ENCODE results near the gene PLEKHG5. TPM values are rescaled to one million over a fixed set of nuclear protein-coding genes. Genes with fewer than 3 reads are reported as not detected.

The PLEKHG5 gene
- total and polyA plus RNA-seq, 3 experiments from 2014 or later: 1.0 to 2.6 (median 2.2) TPM

DNA sequence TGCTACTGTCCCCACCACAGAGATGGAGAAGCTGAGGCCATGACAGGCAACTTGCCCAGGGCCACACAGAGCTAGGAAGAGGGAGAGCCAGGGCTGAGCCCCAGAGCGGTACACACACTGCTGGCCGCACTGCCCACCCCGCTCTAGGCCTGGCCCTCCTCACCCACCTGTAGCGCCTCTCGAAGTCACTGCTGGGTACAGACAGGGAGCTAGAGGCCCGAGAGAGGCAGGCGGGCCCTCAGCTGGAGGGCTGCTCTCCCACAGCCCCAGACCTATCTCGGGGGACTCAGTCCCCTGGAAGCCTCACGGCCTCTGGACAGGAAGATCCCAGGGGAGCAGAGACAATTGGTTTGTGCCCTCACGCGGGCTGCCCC is 17.3 kb upstream of the PLEKHG5 start:
- ChIA-PET CTCF (interaction anchor here (0.8 to 0.9 kb wide), 2 partner anchors 18 to 20 kb away, joined by 3 read pairs; no protein-coding TSS in a partner anchor), POLR2A (no interaction called here)
- no peaks in the 10 kb centered on the region for H3K4me1 ChIP-seq (ENCODE audit: insufficient read depth, low read length)
- DNase-seq: peak in 1 of 5 donors; percentile 39
- no peaks in the 10 kb centered on the region for H3K9me3 ChIP-seq (ENCODE audit: low read length)
- H3K27me3 ChIP-seq (ENCODE audit: insufficient read depth, low read length, poor library complexity, severe bottlenecking): peaks cover 5% of the 10 kb centered on the region
- Mint-ChIP-seq H3K36me3 (no peaks in the 10 kb centered on the region), H3K4me3 (no peak overlapping the region), H3K27ac (peak overlapping the region in 1 of 8 donors; percentile 73), H3K4me1 (no peaks in the 10 kb centered on the region), H3K9me3 (no peaks in the 10 kb centered on the region), H3K27me3 (peaks cover 2 to 6% of the 10 kb centered on the region in 2 donors)
- H3K4me3 ChIP-seq (ENCODE audit: low read length): no peak overlapping the region
- no peak overlapping the region for H3K27ac ChIP-seq (ENCODE audit: low read depth, low read length)
- H3K36me3 ChIP-seq (ENCODE audit: insufficient read depth, low read length): no peaks in the 10 kb centered on the region

DNA sequence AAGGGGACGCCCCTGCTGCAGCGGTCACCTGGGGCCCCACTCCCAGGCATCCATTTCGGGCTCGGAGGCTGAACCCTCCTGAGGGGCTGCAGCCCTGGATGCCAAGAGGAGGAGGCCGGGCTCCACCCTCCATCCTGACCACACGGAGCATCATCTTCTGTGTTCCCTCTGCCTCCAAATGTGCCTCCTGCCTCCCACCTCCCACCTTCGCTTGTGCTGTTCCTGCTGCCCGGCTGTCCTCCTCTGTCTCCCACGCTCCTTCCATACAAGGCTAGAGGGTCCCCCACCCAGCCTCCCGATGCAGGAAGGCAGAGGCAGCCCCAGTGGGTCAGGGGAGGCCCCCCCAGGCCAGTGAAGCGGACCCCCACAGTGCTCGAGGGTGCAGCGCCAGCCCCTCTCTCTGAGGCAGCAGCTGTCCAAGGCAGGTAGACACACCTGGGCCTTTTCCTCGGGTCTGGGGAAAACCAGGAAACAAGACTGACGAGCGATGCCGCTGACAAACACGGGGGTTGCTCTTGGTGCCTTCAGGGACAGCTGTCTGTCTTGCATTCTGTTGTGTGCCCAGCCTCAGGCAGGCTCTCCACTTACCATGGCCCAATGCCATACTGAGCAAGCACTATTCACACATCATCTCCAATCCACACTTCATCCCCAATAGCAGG is 16.8 kb upstream of the PLEKHG5 start:
- H3K27me3 Mint-ChIP-seq: peaks cover 2 to 6% of the 10 kb centered on the region in 2 donors

DNA sequence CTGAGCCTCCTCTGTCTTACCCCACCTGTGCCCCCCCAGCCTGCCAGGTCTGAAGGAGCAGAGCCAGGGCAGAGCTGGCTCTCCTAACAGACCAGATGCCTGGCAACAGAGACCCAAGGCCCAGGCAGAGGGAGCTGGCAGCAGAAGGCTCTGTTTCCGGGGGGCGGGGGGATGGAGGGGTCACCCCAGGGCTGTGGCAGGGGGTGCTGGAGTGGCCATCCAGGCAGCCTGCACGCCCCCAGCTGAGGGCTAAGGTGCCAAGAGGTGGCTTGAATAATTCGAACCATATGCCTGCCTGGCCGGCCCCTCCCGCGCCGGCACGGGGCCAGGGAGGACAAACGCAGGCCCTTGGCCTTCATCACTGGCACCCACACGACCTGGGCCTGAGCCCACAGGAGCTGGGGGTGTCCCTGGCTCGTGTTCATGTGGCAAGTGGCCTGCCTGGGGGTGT is 16.0 kb upstream of the PLEKHG5 start:
- Mint-ChIP-seq H3K36me3 (no peaks in the 10 kb centered on the region), H3K4me1 (no peaks in the 10 kb centered on the region), H3K27me3 (peaks cover 2 to 6% of the 10 kb centered on the region in 2 donors), H3K9me3 (no peaks in the 10 kb centered on the region), H3K27ac (no peak overlapping the region), H3K4me3 (no peak overlapping the region)
- CTCF ChIA-PET: no interaction called here
- Histone ChIP-seq H3K9me3 (ENCODE audit: low read length) (no peaks in the 10 kb centered on the region), H3K27ac (ENCODE audit: low read depth, low read length) (no peak overlapping the region), H3K36me3 (ENCODE audit: insufficient read depth, low read length) (no peaks in the 10 kb centered on the region), H3K4me1 (ENCODE audit: insufficient read depth, low read length) (no peaks in the 10 kb centered on the region), H3K27me3 (ENCODE audit: insufficient read depth, low read length, poor library complexity, severe bottlenecking) (peaks cover 5% of the 10 kb centered on the region), H3K4me3 (ENCODE audit: low read length) (no peak overlapping the region)
- DNase-seq: peak in 1 of 5 donors; percentile 46
- POLR2A ChIA-PET: no interaction called here

More for the DNA sequence above, 16.8 kb upstream of the PLEKHG5 start:
- Mint-ChIP-seq H3K36me3 (no peaks in the 10 kb centered on the region), H3K27ac (peak overlapping the region in 1 of 8 donors; percentile 73), H3K4me1 (no peaks in the 10 kb centered on the region), H3K9me3 (no peaks in the 10 kb centered on the region), H3K4me3 (no peak overlapping the region)
- no peak overlapping the region for H3K27ac ChIP-seq (ENCODE audit: low read depth, low read length)
- DNase-seq: peak in 1 of 5 donors; percentile 33
- no peaks in the 10 kb centered on the region for H3K36me3 ChIP-seq (ENCODE audit: insufficient read depth, low read length)
- ChIA-PET POLR2A (no interaction called here), CTCF (interaction anchor here (0.9 kb wide), 1 partner anchor 19 kb away, joined by 3 read pairs; no protein-coding TSS in a partner anchor)
- no peaks in the 10 kb centered on the region for H3K9me3 ChIP-seq (ENCODE audit: low read length)
- H3K4me1 ChIP-seq (ENCODE audit: insufficient read depth, low read length): no peaks in the 10 kb centered on the region
- H3K27me3 ChIP-seq (ENCODE audit: insufficient read depth, low read length, poor library complexity, severe bottlenecking): peaks cover 5% of the 10 kb centered on the region
- no peak overlapping the region for H3K4me3 ChIP-seq (ENCODE audit: low read length)

DNA sequence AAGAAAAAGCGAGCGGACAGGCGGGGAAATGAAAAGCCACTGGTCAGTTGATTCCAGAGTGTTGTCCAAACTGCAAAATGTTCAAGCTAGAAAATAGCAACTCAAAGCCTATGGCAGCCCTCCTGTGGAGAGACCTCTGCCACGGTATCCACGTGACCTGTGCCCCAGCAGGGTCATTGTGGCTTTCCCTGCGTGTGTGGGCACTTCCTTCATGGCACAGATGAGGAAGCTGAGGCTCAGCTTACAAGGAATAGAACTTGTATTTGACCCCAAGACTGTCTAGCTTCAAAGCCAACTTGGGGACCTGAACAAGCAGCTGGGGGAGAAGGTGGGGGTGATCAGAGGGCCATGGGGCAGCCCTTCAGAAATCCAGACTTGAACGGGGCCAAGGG is 15.6 kb upstream of the PLEKHG5 start:
- H3K27me3 Mint-ChIP-seq: peaks cover 2 to 6% of the 10 kb centered on the region in 2 donors
- H3K27ac ChIP-seq (ENCODE audit: low read depth, low read length): no peak overlapping the region
- no peak overlapping the region for H3K4me3 Mint-ChIP-seq
- H3K36me3 ChIP-seq (ENCODE audit: insufficient read depth, low read length): no peaks in the 10 kb centered on the region
- no peak overlapping the region for H3K27ac Mint-ChIP-seq
- no peak for DNase-seq
- no peaks in the 10 kb centered on the region for H3K9me3 Mint-ChIP-seq
- POLR2A ChIA-PET: no interaction called here
- H3K27me3 ChIP-seq (ENCODE audit: insufficient read depth, low read length, poor library complexity, severe bottlenecking): peaks cover 5% of the 10 kb centered on the region
- no peaks in the 10 kb centered on the region for H3K9me3 ChIP-seq (ENCODE audit: low read length)
- H3K36me3 Mint-ChIP-seq: no peaks in the 10 kb centered on the region
- H3K4me1 ChIP-seq (ENCODE audit: insufficient read depth, low read length): no peaks in the 10 kb centered on the region
- no peaks in the 10 kb centered on the region for H3K4me1 Mint-ChIP-seq
- H3K4me3 ChIP-seq (ENCODE audit: low read length): no peak overlapping the region
- CTCF ChIA-PET: no interaction called here

DNA sequence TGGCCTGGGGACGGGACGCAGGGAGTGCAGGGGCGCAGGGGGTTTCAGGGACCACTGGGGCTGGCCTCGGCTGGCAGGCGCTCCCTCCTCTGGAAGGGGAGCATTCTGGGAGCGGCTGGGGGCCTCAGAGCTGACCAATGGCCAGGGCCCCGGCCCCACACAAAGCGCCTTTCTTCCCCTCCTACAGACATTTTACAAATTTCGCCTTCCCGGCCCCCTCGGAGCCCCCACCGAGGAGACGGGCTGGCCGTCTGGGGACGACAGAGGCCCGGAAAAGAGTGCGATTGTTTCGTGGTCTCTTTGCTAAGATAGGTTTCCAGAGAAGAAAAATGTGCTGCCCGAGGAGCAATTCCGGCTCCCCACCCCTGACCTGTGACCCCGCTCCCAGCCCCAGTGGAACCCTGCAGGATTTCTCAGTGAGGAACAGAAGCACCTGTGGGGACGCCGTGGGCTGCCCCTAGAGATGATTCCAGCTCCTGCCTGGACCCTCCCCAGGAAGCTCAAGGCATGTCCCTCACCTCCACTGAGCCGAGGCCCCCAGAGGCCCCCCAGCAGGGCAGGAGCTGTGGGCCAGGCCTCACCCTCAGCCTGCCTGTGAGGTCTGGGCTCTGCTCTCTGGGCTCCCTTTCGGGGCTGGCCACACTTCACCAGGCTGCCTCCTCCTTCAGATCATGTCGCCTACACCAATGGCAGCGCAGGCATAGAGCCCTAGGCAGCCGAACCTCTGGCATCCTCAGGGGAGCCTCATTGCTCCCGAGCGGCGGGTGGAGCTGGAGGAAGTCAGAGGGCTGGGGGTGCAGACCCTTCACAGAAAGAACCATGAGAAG is 15.0 kb upstream of the PLEKHG5 start:
- peaks cover 2 to 7% of the 10 kb centered on the region in 2 donors for H3K27me3 Mint-ChIP-seq
- no peaks in the 10 kb centered on the region for H3K4me1 ChIP-seq (ENCODE audit: insufficient read depth, low read length)
- CTCF ChIA-PET: no interaction called here
- no peak overlapping the region for H3K4me3 ChIP-seq (ENCODE audit: low read length)
- DNase-seq: no peak
- no peaks in the 10 kb centered on the region for H3K9me3 ChIP-seq (ENCODE audit: low read length)
- POLR2A ChIA-PET: no interaction called here
- no peaks in the 10 kb centered on the region for H3K4me1 Mint-ChIP-seq
- no peaks in the 10 kb centered on the region for H3K9me3 Mint-ChIP-seq
- H3K27me3 ChIP-seq (ENCODE audit: insufficient read depth, low read length, poor library complexity, severe bottlenecking): peaks cover 5% of the 10 kb centered on the region
- H3K27ac Mint-ChIP-seq: no peak overlapping the region
- H3K36me3 ChIP-seq (ENCODE audit: insufficient read depth, low read length): no peaks in the 10 kb centered on the region
- no peak overlapping the region for H3K4me3 Mint-ChIP-seq
- H3K36me3 Mint-ChIP-seq: no peaks in the 10 kb centered on the region
- H3K27ac ChIP-seq (ENCODE audit: low read depth, low read length): no peak overlapping the region

DNA sequence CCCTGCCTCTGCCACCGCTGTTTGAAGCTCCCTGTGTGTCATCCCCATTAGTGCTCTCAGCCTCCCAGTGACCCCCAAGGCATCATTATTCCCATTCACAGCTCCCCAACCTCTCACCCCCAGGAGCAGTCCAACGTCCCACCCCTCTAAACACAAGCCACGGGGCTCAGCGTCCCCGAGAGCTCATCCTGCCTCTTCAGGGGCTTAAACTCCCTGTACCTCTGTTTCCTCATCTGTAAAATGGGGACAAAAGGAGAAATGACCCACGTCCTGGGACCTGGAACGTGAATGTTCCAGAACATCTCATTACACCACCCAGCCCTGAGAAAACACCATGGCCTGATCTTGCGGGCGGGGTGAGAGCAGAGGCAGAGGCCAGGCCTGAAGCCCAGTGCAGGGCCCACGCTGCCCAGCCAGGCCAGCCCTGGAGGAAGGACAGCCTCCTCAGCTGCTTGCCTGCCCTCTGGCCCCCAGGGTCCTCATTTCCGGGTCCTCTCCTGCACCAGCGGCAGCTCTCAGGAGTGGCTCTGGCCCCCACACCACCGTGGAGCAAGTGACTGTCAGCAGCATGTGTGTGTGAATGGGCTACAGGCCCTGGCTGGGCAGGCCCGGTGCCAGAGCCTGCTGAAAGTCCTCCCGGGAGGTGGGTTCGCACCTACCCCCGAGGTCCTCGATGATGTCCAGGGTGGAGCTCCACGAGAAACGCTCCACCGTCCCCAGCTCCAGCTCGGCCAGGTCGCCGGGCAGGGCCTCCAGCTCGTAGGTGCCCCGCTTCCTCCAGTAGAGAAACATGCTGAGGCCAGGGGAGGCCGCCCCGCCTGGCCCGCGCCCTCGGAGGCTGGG is 14.1 kb upstream of the PLEKHG5 start:
- POLR2A ChIA-PET: no interaction called here
- H3K27me3 Mint-ChIP-seq: peaks cover 2 to 12% of the 10 kb centered on the region in 2 donors

DNA sequence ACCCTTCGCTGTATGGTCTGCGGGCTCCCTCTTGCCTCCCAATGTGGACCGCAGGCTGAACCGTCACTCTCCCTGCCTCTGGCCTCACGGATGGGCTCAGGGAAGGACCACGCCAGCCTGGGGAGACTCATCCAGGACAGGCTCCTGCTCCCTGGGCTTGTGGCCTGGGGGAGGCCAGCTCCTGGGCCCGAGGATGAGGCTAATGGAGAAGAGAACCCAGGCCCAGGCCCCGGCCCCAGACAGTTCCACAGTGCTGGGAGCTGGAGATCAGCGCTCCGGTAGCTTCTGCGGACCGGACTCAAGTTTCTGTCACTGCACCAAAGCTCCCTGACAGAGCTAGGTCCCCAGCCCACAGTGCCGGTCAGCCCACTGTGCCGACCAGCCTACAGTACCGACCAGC is 13.4 kb upstream of the PLEKHG5 start:
- Mint-ChIP-seq H3K27ac (no peak overlapping the region), H3K36me3 (no peaks in the 10 kb centered on the region), H3K9me3 (no peaks in the 10 kb centered on the region), H3K4me1 (no peaks in the 10 kb centered on the region), H3K27me3 (peaks cover 2 to 12% of the 10 kb centered on the region in 2 donors), H3K4me3 (no peak overlapping the region)
- Histone ChIP-seq H3K36me3 (ENCODE audit: insufficient read depth, low read length) (no peaks in the 10 kb centered on the region), H3K27ac (ENCODE audit: low read depth, low read length) (no peak overlapping the region), H3K9me3 (ENCODE audit: low read length) (no peaks in the 10 kb centered on the region), H3K27me3 (ENCODE audit: insufficient read depth, low read length, poor library complexity, severe bottlenecking) (peaks cover 5% of the 10 kb centered on the region), H3K4me1 (ENCODE audit: insufficient read depth, low read length) (no peaks in the 10 kb centered on the region), H3K4me3 (ENCODE audit: low read length) (no peak overlapping the region)
- ChIA-PET CTCF (interaction anchor here (0.9 to 1.2 kb wide), 2 partner anchors 12 to 15 kb away, joined by 3 read pairs; no protein-coding TSS in a partner anchor), POLR2A (interaction anchor here (0.6 kb wide), 1 partner anchor 12 kb away, joined by 5 read pairs; no protein-coding TSS in a partner anchor)
- DNase-seq: no peak

More for the DNA sequence above, 14.1 kb upstream of the PLEKHG5 start:
- DNase-seq: no peak
- CTCF ChIA-PET: interaction anchor here (0.9 to 1.2 kb wide), 2 partner anchors 13 to 15 kb away, joined by 3 read pairs; no protein-coding TSS in a partner anchor
- no peaks in the 10 kb centered on the region for H3K4me1 Mint-ChIP-seq
- no peaks in the 10 kb centered on the region for H3K36me3 Mint-ChIP-seq
- no peaks in the 10 kb centered on the region for H3K9me3 Mint-ChIP-seq
- H3K27ac Mint-ChIP-seq: no peak overlapping the region
- Histone ChIP-seq H3K9me3 (ENCODE audit: low read length) (no peaks in the 10 kb centered on the region), H3K27me3 (ENCODE audit: insufficient read depth, low read length, poor library complexity, severe bottlenecking) (peaks cover 5% of the 10 kb centered on the region), H3K4me1 (ENCODE audit: insufficient read depth, low read length) (no peaks in the 10 kb centered on the region), H3K4me3 (ENCODE audit: low read length) (no peak overlapping the region), H3K36me3 (ENCODE audit: insufficient read depth, low read length) (no peaks in the 10 kb centered on the region), H3K27ac (ENCODE audit: low read depth, low read length) (no peak overlapping the region)
- no peak overlapping the region for H3K4me3 Mint-ChIP-seq

Data from CD8-positive, alpha-beta memory T cell (primary cell).